Breast epithelium (tissue), 3 donors: ENCODE data around the gene INAVA.

ENCODE experiments used
- CTCF ChIP-seq, 3 donors: fragments of 450-650 bp; IDR thresholded peaks; one replicate each; pipeline ENCODE4 v1.5.1; 2016 to 2017; ENCODE audit warnings: antibody characterized with exemption in 3 of 3, mild to moderate bottlenecking in 3 of 3, moderate library complexity in 3 of 3
- POLR2A ChIP-seq: fragments of 450-650 bp; IDR thresholded peaks from one replicate; pipeline ENCODE4 v1.6.1; 2016; ENCODE audit warnings: antibody characterized with exemption, mild to moderate bottlenecking, moderate library complexity

DNA sequence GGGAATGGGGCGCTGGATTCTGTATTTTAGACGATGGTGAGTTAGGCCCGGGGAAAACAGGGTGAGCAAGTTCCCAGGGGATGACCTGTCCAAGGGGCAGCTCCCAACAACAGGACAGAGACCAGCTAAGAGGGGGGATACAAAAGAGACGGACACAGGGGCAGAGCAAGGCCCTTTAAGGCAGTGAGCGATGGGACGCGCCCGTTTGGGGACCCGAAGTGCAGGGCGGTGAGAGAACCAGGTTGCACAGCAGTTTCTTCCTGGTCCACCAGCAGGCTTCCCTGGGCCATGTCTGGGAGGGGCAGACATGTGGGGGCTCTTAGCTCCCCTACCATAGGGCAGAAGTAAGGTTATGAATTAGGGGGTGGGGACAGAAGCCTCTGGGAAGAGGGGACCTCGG is 22.0 kb downstream of the INAVA start:
- TF ChIP-seq CTCF (IDR thresholded peaks at IDR 0.05) (no peak), POLR2A (no peak)
